H1 (cell line): ENCODE data around the gene SETD1B.

ENCODE experiments used
- ATF3 ChIP-seq: IDR thresholded peaks from 2 replicates; pipeline ENCODE4 v1.6.1; 2011; ENCODE audit warnings: low read depth, mild to moderate bottlenecking, low read length; ENCODE audit not compliant: insufficient read depth
- MAX ChIP-seq: IDR thresholded peaks from 2 replicates; pipeline ENCODE4 v1.6.1; 2012; ENCODE audit warnings: inconsistent platforms
- NANOG ChIP-seq: IDR thresholded peaks from 2 replicates; pipeline ENCODE4 v1.6.1; 2011; ENCODE audit warnings: low read length, low read depth, mild to moderate bottlenecking, inconsistent platforms; ENCODE audit not compliant: insufficient read depth, poor library complexity, severe bottlenecking
- POLR2AphosphoS5 ChIP-seq: IDR thresholded peaks from 2 replicates; pipeline ENCODE4 v1.6.1; 2011; ENCODE audit warnings: low read depth, low read length
- SIN3A ChIP-seq, 2 experiments: IDR thresholded peaks in 1 of 2; conservative IDR thresholded peaks in 1 of 2; 2 replicates each; pipeline ENCODE4 v1.6.1; 2011 to 2012; ENCODE audit warnings: low read length in 2 of 2, improper control_type of control experiment in 1 of 2, low read depth in 1 of 2, mild to moderate bottlenecking in 1 of 2
- TF ChIP-seq, protein P1 (sequence below), 3 experiments: IDR thresholded peaks; 1 replicate in 2 of 3; 2 replicates in 1 of 3; pipeline versions ENCODE4 v1.5.1 to v1.6.1; 2011; ENCODE audit warnings: low read length in 3 of 3, mild to moderate bottlenecking in 3 of 3, inconsistent platforms in 2 of 3, low read depth in 1 of 3, moderate library complexity in 1 of 3; ENCODE audit not compliant: insufficient read depth in 1 of 3; ENCODE audit errors: control extremely low read depth in 1 of 3
- TF ChIP-seq, protein P2 (sequence below): IDR thresholded peaks from 2 replicates; pipeline ENCODE4 v1.6.1; 2012; ENCODE audit warnings: low read length, inconsistent platforms

GRCh38 chr12:121798787-121799155 lies 5.0 kb upstream of the SETD1B start:
- no peak for TF ChIP-seq MAX
- TF ChIP-seq, protein P1, sequence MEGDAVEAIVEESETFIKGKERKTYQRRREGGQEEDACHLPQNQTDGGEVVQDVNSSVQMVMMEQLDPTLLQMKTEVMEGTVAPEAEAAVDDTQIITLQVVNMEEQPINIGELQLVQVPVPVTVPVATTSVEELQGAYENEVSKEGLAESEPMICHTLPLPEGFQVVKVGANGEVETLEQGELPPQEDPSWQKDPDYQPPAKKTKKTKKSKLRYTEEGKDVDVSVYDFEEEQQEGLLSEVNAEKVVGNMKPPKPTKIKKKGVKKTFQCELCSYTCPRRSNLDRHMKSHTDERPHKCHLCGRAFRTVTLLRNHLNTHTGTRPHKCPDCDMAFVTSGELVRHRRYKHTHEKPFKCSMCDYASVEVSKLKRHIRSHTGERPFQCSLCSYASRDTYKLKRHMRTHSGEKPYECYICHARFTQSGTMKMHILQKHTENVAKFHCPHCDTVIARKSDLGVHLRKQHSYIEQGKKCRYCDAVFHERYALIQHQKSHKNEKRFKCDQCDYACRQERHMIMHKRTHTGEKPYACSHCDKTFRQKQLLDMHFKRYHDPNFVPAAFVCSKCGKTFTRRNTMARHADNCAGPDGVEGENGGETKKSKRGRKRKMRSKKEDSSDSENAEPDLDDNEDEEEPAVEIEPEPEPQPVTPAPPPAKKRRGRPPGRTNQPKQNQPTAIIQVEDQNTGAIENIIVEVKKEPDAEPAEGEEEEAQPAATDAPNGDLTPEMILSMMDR (IDR thresholded peaks at IDR 0.05; ENCODE audit: control extremely low read depth in 1 of 3, insufficient read depth in 1 of 3, low read depth in 1 of 3, low read length in 3 of 3), result no peak
- no peak for TF ChIP-seq POLR2AphosphoS5
- TF ChIP-seq, protein P2, sequence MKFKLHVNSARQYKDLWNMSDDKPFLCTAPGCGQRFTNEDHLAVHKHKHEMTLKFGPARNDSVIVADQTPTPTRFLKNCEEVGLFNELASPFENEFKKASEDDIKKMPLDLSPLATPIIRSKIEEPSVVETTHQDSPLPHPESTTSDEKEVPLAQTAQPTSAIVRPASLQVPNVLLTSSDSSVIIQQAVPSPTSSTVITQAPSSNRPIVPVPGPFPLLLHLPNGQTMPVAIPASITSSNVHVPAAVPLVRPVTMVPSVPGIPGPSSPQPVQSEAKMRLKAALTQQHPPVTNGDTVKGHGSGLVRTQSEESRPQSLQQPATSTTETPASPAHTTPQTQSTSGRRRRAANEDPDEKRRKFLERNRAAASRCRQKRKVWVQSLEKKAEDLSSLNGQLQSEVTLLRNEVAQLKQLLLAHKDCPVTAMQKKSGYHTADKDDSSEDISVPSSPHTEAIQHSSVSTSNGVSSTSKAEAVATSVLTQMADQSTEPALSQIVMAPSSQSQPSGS, result no peak
- no peak for TF ChIP-seq ATF3
- TF ChIP-seq NANOG, result no peak
- no peak for TF ChIP-seq SIN3A (conservative IDR thresholded peaks at IDR 0.05 in 1 of 2, IDR thresholded peaks at IDR 0.05 in 1 of 2; ENCODE audit: low read depth in 1 of 2, low read length in 2 of 2)
